HG03469 (cell line): ENCODE data around the gene GALNT15.

Experiments
- ATAC-seq: cut with Tn5 transposase; IDR thresholded peaks from one replicate; pipeline ENCODE4 v1.9.1; 2021; ENCODE audit warnings: mild to moderate bottlenecking, moderate library complexity, moderate number of reproducible peaks; ENCODE audit not compliant: unreplicated experiment

Gene GALNT15

GRCh38 chr3:16174389-16174788 lies at the start of gene GALNT15:
TSS of gene GALNT15 (plus strand) at chr3:16174680. CDS start at chr3:16175152, 472 bp downstream.
- no peak for ATAC-seq

GRCh38 chr3:16126634-16127033 lies 47.8 kb upstream of the GALNT15 start:
- ATAC-seq, result no peak

- no peak for ATAC-seq
Measured at GRCh38 chr3:16127249-16127648, 47.2 kb upstream of the GALNT15 start.

GRCh38 chr3:16130066-16130465 lies 44.4 kb upstream of the GALNT15 start:
- no peak for ATAC-seq

- ATAC-seq, result no peak
Measured at GRCh38 chr3:16132190-16132589, 42.3 kb upstream of the GALNT15 start.

- no peak for ATAC-seq
Measured at GRCh38 chr3:16132928-16133327, 41.6 kb upstream of the GALNT15 start.

- no peak for ATAC-seq
Measured at GRCh38 chr3:16134173-16134928, 40.1 kb upstream of the GALNT15 start.

GRCh38 chr3:16136055-16136454 lies 38.4 kb upstream of the GALNT15 start:
- ATAC-seq, result no peak

GRCh38 chr3:16137044-16137443 lies 37.4 kb upstream of the GALNT15 start:
- ATAC-seq, result no peak

- ATAC-seq, result no peak
Measured at GRCh38 chr3:16137977-16138376, 36.5 kb upstream of the GALNT15 start.

GRCh38 chr3:16140116-16140893 lies 34.2 kb upstream of the GALNT15 start:
- ATAC-seq, result no peak

GRCh38 chr3:16140894-16141285 lies 33.6 kb upstream of the GALNT15 start:
- ATAC-seq, result no peak

GRCh38 chr3:16142350-16143025 lies 32.0 kb upstream of the GALNT15 start:
- ATAC-seq, result no peak

GRCh38 chr3:16143861-16144447 lies 30.5 kb upstream of the GALNT15 start:
- ATAC-seq, result no peak

- ATAC-seq, result no peak
Measured at GRCh38 chr3:16145176-16145575, 29.3 kb upstream of the GALNT15 start.

GRCh38 chr3:16146015-16146730 lies 28.3 kb upstream of the GALNT15 start:
- no peak for ATAC-seq

- ATAC-seq, result no peak
Measured at GRCh38 chr3:16147220-16147994, 27.1 kb upstream of the GALNT15 start.

GRCh38 chr3:16148213-16148612 lies 26.3 kb upstream of the GALNT15 start:
- ATAC-seq, result no peak

GRCh38 chr3:16148783-16149182 lies 25.7 kb upstream of the GALNT15 start:
- ATAC-seq, result no peak

GRCh38 chr3:16150285-16150684 lies 24.2 kb upstream of the GALNT15 start:
- no peak for ATAC-seq
